ENCODE results near the gene RASSF3. TPM values are rescaled to one million over a fixed set of nuclear protein-coding genes. Genes with fewer than 3 reads are reported as not detected.

The RASSF3 gene
- total and polyA plus RNA-seq, 12 donors: 21.6 to 159 (median 82.4) TPM

- DNase-seq (peak in 1 of 2 donors; percentile 63), ATAC-seq (peak; percentile 36 to 86 (median 76))
- 35 to 42% methylated on average over 3 of the region's 3 CpGs for WGBS, 2 donors
- Histone ChIP-seq H3K36me3 (no peaks in the 10 kb centered on the region), H3K4me1 (peaks cover 38 to 100% (median 87%) of the 10 kb centered on the region in 9 donors), H3K27me3 (no peaks in the 10 kb centered on the region), H3K4me3 (no peak overlapping the region), H3K27ac (peak overlapping the region; percentile 58 to 89 (median 80)), H3K9me3 (no peaks in the 10 kb centered on the region)
- TF ChIP-seq CTCF (IDR thresholded peaks at IDR 0.05): no peak
- intact Hi-C loops (cut with DNase I): loop anchor here in 3 of 10 donors (5.0 kb wide), 2 partner anchors 48 to 63 kb away; partner anchors contain the start of gene RASSF3 (in 1 of the 3)
Observed at GRCh38 chr12:64675795-64676194, 65.5 kb downstream of the RASSF3 start.

GRCh38 chr12:64678248-64678647, 68.0 kb downstream of the RASSF3 start:
- Histone ChIP-seq H3K27me3 (no peaks in the 10 kb centered on the region), H3K36me3 (no peaks in the 10 kb centered on the region), H3K4me3 (no peak overlapping the region), H3K4me1 (peaks cover 25 to 100% (median 83%) of the 10 kb centered on the region in 9 donors), H3K9me3 (no peaks in the 10 kb centered on the region), H3K27ac (peak overlapping the region in 8 of 10 donors; percentile 41 to 89 (median 80))
- WGBS, 2 donors: 86 to 90% methylated on average over 2 of the region's 2 CpGs
- TF ChIP-seq CTCF (IDR thresholded peaks at IDR 0.05): peak in 2 of 9 donors; percentile 5 to 6
- intact Hi-C loops (cut with DNase I): loop anchor here in 3 of 10 donors (5.0 kb wide), 2 partner anchors 51 to 66 kb away; partner anchors contain the start of gene RASSF3 (in 1 of the 3)
- ATAC-seq: no peak
- no peak for DNase-seq

GRCh38 chr12:64678835-64679234, 68.5 kb downstream of the RASSF3 start:
- intact Hi-C loops (cut with DNase I): loop anchor here in 3 of 10 donors (5.0 kb wide), 2 partner anchors 52 to 67 kb away; partner anchors contain the start of gene RASSF3 (in 1 of the 3)
- no peak overlapping the region for H3K4me3 ChIP-seq
- DNase-seq: no peak
- 88 to 95% methylated on average over 5 of the region's 5 CpGs for WGBS, 2 donors
- H3K27ac ChIP-seq: peak overlapping the region in 9 of 10 donors; percentile 71 to 89 (median 82)
- no peak for TF ChIP-seq CTCF (IDR thresholded peaks at IDR 0.05)
- no peaks in the 10 kb centered on the region for H3K36me3 ChIP-seq
- H3K9me3 ChIP-seq: no peaks in the 10 kb centered on the region
- ATAC-seq: no peak
- no peaks in the 10 kb centered on the region for H3K27me3 ChIP-seq
- peaks cover 24 to 100% (median 83%) of the 10 kb centered on the region in 9 donors for H3K4me1 ChIP-seq

- Histone ChIP-seq H3K36me3 (peaks cover 0 to 2% (median 0%) of the 10 kb centered on the region in 9 donors), H3K27ac (peak overlapping the region; percentile 2 to 89 (median 82)), H3K4me3 (peak overlapping the region in 6 of 10 donors; percentile 4 to 26 (median 12)), H3K9me3 (no peaks in the 10 kb centered on the region), H3K4me1 (peaks cover 17 to 100% (median 81%) of the 10 kb centered on the region in 9 donors), H3K27me3 (no peaks in the 10 kb centered on the region)
- DNase-seq (peak; percentile 68 to 69), ATAC-seq (peak in 7 of 8 donors; percentile 24 to 58 (median 46))
- no peak for TF ChIP-seq CTCF (IDR thresholded peaks at IDR 0.05)
- intact Hi-C loops (cut with DNase I): loop anchor here in 7 of 10 donors (5.0 kb wide), 2 partner anchors 52 to 67 kb away; partner anchors contain the start of gene RASSF3 (in 5 of the 7)
- 17 to 18% methylated on average over 9 of the region's 9 CpGs for WGBS, 2 donors
Observed at GRCh38 chr12:64679487-64680001, 69.2 kb downstream of the RASSF3 start.

Measured in heart right ventricle (tissue), 16 donors.